22Rv1 (cell line): ENCODE measurements around the gene BRAF.

Experiments used
- H3K27ac ChIP-seq: fragments of 450-650 bp; 2 replicates; pipeline ENCODE4 v1.5.1; 2017
- ZFX ChIP-seq: fragments of 450-650 bp; IDR thresholded peaks from 2 replicates; pipeline ENCODE4 v1.6.1; 2017; ENCODE audit warnings: antibody characterized with exemption, borderline replicate concordance
- TF ChIP-seq, protein P1 (sequence below): fragments of 450-650 bp; IDR thresholded peaks from 2 replicates; pipeline ENCODE4 v1.5.1; 2017; ENCODE audit warnings: mild to moderate bottlenecking

Gene BRAF

GRCh38 chr7:140869430-140869829, 55.3 kb downstream of the BRAF start:
- no peak for TF ChIP-seq ZFX
- TF ChIP-seq, protein P1, sequence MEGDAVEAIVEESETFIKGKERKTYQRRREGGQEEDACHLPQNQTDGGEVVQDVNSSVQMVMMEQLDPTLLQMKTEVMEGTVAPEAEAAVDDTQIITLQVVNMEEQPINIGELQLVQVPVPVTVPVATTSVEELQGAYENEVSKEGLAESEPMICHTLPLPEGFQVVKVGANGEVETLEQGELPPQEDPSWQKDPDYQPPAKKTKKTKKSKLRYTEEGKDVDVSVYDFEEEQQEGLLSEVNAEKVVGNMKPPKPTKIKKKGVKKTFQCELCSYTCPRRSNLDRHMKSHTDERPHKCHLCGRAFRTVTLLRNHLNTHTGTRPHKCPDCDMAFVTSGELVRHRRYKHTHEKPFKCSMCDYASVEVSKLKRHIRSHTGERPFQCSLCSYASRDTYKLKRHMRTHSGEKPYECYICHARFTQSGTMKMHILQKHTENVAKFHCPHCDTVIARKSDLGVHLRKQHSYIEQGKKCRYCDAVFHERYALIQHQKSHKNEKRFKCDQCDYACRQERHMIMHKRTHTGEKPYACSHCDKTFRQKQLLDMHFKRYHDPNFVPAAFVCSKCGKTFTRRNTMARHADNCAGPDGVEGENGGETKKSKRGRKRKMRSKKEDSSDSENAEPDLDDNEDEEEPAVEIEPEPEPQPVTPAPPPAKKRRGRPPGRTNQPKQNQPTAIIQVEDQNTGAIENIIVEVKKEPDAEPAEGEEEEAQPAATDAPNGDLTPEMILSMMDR, result no peak

DNA sequence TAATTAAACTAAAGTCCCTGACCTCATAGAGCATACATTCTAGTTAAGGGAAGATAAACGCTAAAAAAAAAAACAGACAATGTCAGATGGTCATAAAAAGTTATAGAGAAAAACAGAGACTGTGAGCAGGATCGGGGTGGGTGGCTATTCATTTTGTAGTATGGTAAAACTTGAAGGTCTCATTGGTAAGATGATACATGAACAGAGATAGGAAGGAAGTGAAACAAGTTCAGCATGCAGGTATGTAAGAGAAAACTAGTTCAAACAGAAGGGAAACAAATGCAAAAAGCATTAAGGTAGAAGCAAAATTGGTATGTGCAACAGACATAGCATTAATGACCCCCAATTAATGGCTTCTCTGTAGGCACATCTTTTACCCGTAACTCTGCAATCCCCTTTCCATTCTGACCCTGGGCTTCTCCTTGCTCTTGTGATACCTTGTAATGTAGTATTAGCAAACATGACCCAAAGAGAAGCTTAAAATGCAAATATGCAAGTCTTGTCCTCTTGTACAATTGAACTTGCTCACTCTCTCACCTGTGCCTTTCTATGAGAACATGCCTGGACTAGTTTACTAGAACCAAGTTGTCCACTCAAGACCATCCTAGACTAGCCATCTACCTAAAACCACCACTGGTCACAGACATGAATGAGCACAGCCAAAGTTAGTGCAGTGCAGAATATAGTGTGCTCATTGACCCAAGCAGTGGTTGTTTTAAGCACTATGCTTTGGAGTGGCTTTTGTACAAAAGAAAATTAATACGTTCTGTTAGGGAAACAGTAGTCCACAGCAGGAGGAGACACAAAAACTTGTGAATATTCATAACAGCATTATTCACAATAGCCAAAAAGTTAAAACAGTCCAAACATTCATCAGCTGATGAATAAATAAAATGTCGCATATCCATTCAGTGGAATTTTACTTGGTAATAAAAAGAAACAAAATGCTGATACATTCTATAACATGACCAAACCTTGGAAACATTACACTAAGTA, 57.0 kb downstream of the BRAF start:
- no peak overlapping the region for H3K27ac ChIP-seq
- TF ChIP-seq, protein P1, result no peak
- no peak for TF ChIP-seq ZFX

More at GRCh38 chr7:140869430-140869829, 55.3 kb downstream of the BRAF start:
- no peak overlapping the region for H3K27ac ChIP-seq

GRCh38 chr7:140866926-140867325, 57.8 kb downstream of the BRAF start:
- TF ChIP-seq ZFX, result no peak
- TF ChIP-seq, protein P1, result no peak
- no peak overlapping the region for H3K27ac ChIP-seq

- H3K27ac ChIP-seq, result no peak overlapping the region
- TF ChIP-seq, protein P1, result no peak
- TF ChIP-seq ZFX, result no peak
Observed at GRCh38 chr7:140864732-140865131, 60.0 kb downstream of the BRAF start.

GRCh38 chr7:140863867-140864266, 60.9 kb downstream of the BRAF start:
- H3K27ac ChIP-seq, result no peak overlapping the region
- TF ChIP-seq, protein P1, result no peak
- no peak for TF ChIP-seq ZFX

DNA sequence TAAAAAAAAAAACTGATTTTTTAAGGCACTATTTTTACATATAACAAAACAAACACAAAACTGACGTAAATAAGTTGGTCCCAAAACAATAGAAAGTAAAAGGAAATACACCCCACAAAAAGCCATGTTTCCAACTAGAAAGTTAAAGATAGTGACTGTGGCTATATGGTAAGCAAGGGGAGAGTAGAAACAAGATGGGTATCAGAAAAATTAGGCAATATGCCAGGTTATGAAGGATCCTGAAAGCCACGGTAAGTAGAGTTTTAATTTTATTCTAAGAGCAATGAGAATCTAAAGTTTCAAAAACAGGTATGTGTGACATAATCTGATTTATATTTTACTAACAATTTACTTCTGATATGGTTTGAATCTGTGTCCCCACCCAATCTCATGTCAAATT, 61.5 kb downstream of the BRAF start:
- no peak overlapping the region for H3K27ac ChIP-seq
- TF ChIP-seq, protein P1, result no peak
- no peak for TF ChIP-seq ZFX

DNA sequence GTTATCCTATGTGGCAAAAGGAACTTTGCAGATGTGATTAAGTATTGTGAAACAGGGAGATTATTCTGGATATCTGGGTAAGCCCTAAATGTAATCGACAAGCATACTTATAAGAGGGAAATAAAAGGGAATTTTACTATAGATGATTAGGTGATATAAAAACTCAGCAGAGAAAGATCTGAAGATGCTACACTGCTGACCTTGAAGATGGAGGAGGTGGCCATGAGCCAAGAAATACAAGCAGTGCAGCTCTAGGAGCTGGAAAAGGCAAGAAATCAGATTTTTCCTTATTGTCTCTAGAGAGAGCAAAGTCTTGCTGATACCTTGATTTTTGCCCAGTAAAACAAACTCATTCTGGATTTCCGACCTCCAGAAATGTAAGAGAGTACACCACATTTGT, 67.7 kb downstream of the BRAF start:
- no peak overlapping the region for H3K27ac ChIP-seq

More for the DNA sequence above, 67.7 kb downstream of the BRAF start:
- TF ChIP-seq, protein P1, result no peak
- no peak for TF ChIP-seq ZFX
